ENCODE measurements around the gene DYNLT2. TPM values are rescaled to one million over a fixed set of nuclear protein-coding genes. Genes with fewer than 3 reads are reported as not detected.

The DYNLT2 gene
- total and polyA plus RNA-seq, 2 of the 13 experiments (the other 11 are each of a cell fraction or from before 2014, with no cell fraction given) = 2.1 to 4.3 TPM

GRCh38 chr6:169723200-169723909 is 28.0 kb downstream of the DYNLT2 start (continued):
- TF ChIP-seq NFAT5 (CRISPR knock-in tag; IDR thresholded peaks at IDR 0.05) = 0 out of 2 replicates have a peak, but pooled peaks have one; percentile 57
- TF ChIP-seq EP300 (IDR thresholded peaks at IDR 0.05; ENCODE audit: low read depth in 2 of 2, low read length in 2 of 2) = no peak
- TF ChIP-seq EP300 (CRISPR knock-in tag; IDR thresholded peaks at IDR 0.05; ENCODE audit: borderline replicate concordance) = no peak
- TF ChIP-seq ZNF121 (CRISPR knock-in tag; IDR thresholded peaks at IDR 0.05) = no peak
- TF ChIP-seq IRF2 (CRISPR knock-in tag; IDR thresholded peaks at IDR 0.05) = no peak
- TF ChIP-seq FOXM1 (CRISPR knock-in tag; IDR thresholded peaks at IDR 0.05) = no peak
- TF ChIP-seq ZNF276 (CRISPR knock-in tag; IDR thresholded peaks at IDR 0.05; ENCODE audit: low read depth) = no peak
- TF ChIP-seq GZF1 (CRISPR knock-in tag; IDR thresholded peaks at IDR 0.05) = no peak
- 0 out of 2 replicates have a peak, but pooled peaks have one; percentile 17 for TF ChIP-seq DZIP1 (CRISPR knock-in tag; IDR thresholded peaks at IDR 0.05)
- no peak for TF ChIP-seq ZNF251 (CRISPR knock-in tag; IDR thresholded peaks at IDR 0.05)
- TF ChIP-seq CSRNP1 (CRISPR knock-in tag; IDR thresholded peaks at IDR 0.05) = no peak
- TF ChIP-seq SSRP1 (CRISPR knock-in tag; IDR thresholded peaks at IDR 0.05) = no peak
- TF ChIP-seq NR2C2 (CRISPR knock-in tag; IDR thresholded peaks at IDR 0.05; ENCODE audit: borderline replicate concordance) = 0 out of 2 replicates have a peak, but pooled peaks have one; percentile 15
- TF ChIP-seq ZNF33B (CRISPR knock-in tag; IDR thresholded peaks at IDR 0.05) = no peak
- TF ChIP-seq HMGXB4 (CRISPR knock-in tag; IDR thresholded peaks at IDR 0.05; ENCODE audit: borderline replicate concordance in 1 of 2, low read depth in 1 of 2) = peak in 1 of 2 experiments; percentile 52; a peak in 2 of 4 replicates

Measured in HepG2 (cell line).